Pons (tissue), 1 donor: Measurements from ENCODE around the gene RPL3.
A peak's percentile ranks its signal among the peaks of the same experiment; 100 is the strongest.
"Not testable (repeated sequence)": the region's sequence is repeated elsewhere in the genome, so short reads cannot be mapped to it uniquely, and the experiment has no call there.

Experiments
- DNase-seq: peaks from one replicate; pipeline ENCODE4 v3.0.0-alpha.2; 2016; ENCODE audit warnings: low spot score

The RPL3 gene

GRCh38 chr22:39319284-39320022, at the start of gene RPL3:
RPL3 (minus strand) TSS chr22:39319623; CDS start chr22:39319597, 26 bp downstream.
- peak; percentile 98 for DNase-seq

- no peak for DNase-seq
Measured at GRCh38 chr22:39369186-39369585, 49.8 kb upstream of the RPL3 start.

- peak; percentile 38 for DNase-seq
Measured at GRCh38 chr22:39368461-39368911, 49.1 kb upstream of the RPL3 start.

GRCh38 chr22:39367035-39367434, 47.6 kb upstream of the RPL3 start:
- DNase-seq: no peak

- DNase-seq: no peak
Measured at GRCh38 chr22:39365492-39365780, 46.0 kb upstream of the RPL3 start.

GRCh38 chr22:39364714-39365491, 45.5 kb upstream of the RPL3 start:
- DNase-seq: no peak

GRCh38 chr22:39363751-39364515, 44.5 kb upstream of the RPL3 start:
- DNase-seq: no peak

- no peak for DNase-seq
Measured at GRCh38 chr22:39362932-39363331, 43.5 kb upstream of the RPL3 start.

GRCh38 chr22:39362271-39362670, 42.8 kb upstream of the RPL3 start:
- DNase-seq: no peak

GRCh38 chr22:39361496-39361895, 42.1 kb upstream of the RPL3 start:
- DNase-seq: no peak

GRCh38 chr22:39360674-39361413, 41.4 kb upstream of the RPL3 start:
- DNase-seq: no peak

- DNase-seq: no peak
Measured at GRCh38 chr22:39360242-39360641, 40.8 kb upstream of the RPL3 start.

GRCh38 chr22:39359659-39360195, 40.3 kb upstream of the RPL3 start:
- DNase-seq: no peak

- DNase-seq: not testable (repeated sequence)
Measured at GRCh38 chr22:39358197-39358596, 38.8 kb upstream of the RPL3 start.

- not testable (repeated sequence) for DNase-seq
Measured at GRCh38 chr22:39357110-39358108, 38.0 kb upstream of the RPL3 start.

GRCh38 chr22:39356464-39356863, 37.0 kb upstream of the RPL3 start:
- no peak for DNase-seq

GRCh38 chr22:39355805-39356204, 36.4 kb upstream of the RPL3 start:
- DNase-seq: not testable (repeated sequence)

- no peak for DNase-seq
Measured at GRCh38 chr22:39355080-39355479, 35.7 kb upstream of the RPL3 start.

GRCh38 chr22:39353346-39353745, 33.9 kb upstream of the RPL3 start:
- DNase-seq: no peak

- no peak for DNase-seq
Measured at GRCh38 chr22:39352306-39352891, 33.0 kb upstream of the RPL3 start.
